Measurements from ENCODE around the gene SLFN12L. TPM values are rescaled to one million over a fixed set of nuclear protein-coding genes. Genes with fewer than 3 reads are reported as not detected.

Gene SLFN12L
- polyA plus RNA-seq, 1 donor = 0.19 TPM

DNA sequence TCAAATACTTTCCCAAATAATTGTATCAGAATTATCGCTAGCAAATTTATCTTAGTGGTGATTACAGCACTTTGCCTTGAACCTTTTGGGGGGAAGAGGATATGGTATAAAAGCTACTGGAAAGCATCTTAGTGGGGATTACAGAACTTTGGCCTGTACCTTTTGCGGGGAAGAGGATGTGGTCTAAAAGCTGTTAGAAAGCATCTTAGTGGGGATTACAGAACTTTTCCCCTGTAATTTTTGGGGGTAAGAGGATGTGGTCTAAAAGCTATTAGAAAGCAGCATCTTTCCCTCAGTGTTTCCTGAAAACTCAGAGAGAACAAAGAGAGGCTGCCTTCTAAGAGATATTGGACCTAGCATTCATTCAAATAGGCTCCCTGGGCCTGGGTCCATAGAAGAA, 109.2 kb downstream of the SLFN12L start:
- DNase-seq = no peak

GRCh38 chr17:35423761-35424160, 113.7 kb downstream of the SLFN12L start:
- DNase-seq = no peak

Other genes starting within 250 kb of the SLFN12L start
- 18.8 TPM for gene SLFN11, start 164.1 kb downstream of the SLFN12L start, polyA plus RNA-seq (ENCODE audit: insufficient read length)
- 8.2 TPM for gene SLFN12, start 105.2 kb downstream of the SLFN12L start, polyA plus RNA-seq (ENCODE audit: insufficient read length)
- gene SLFN13, start 88.9 kb downstream of the SLFN12L start, polyA plus RNA-seq (ENCODE audit: insufficient read length) = 6.9 TPM
- gene SLFN14, start 23.1 kb upstream of the SLFN12L start, polyA plus RNA-seq (ENCODE audit: insufficient read length) = 0.19 TPM
- 7.7 TPM for gene PEX12, start 40.9 kb upstream of the SLFN12L start, polyA plus RNA-seq (ENCODE audit: insufficient read length)
- gene AP2B1, start 49.6 kb upstream of the SLFN12L start, polyA plus RNA-seq (ENCODE audit: insufficient read length) = 74.1 TPM
- 2.8 TPM for gene RASL10B, start 194.0 kb upstream of the SLFN12L start, polyA plus RNA-seq (ENCODE audit: insufficient read length)
- gene GAS2L2, start 215.6 kb upstream of the SLFN12L start, polyA plus RNA-seq (ENCODE audit: insufficient read length) = not detected
- not detected for gene C17orf50, start 223.2 kb upstream of the SLFN12L start, polyA plus RNA-seq (ENCODE audit: insufficient read length)

All from hindlimb muscle (tissue), 1 donor.